ENCODE data around the gene ARHGAP5.
A peak's percentile ranks its signal among the peaks of the same experiment; 100 is the strongest.

Gene ARHGAP5

GRCh38 chr14:32078023-32078857, 1.1 kb downstream of the ARHGAP5 start:
- DNase-seq, result peak; percentile 67

- no peak for DNase-seq
These were observed 1.7 kb downstream of the ARHGAP5 start for GRCh38 chr14:32078858-32079216.

- DNase-seq, result no peak
These were observed 2.2 kb downstream of the ARHGAP5 start for GRCh38 chr14:32079264-32079663.

- DNase-seq, result no peak
These were observed 3.0 kb downstream of the ARHGAP5 start for GRCh38 chr14:32080001-32080510.

- no peak for DNase-seq
These were observed 4.8 kb downstream of the ARHGAP5 start for GRCh38 chr14:32081901-32082300.

- DNase-seq, result no peak
These were observed 6.2 kb downstream of the ARHGAP5 start for GRCh38 chr14:32083315-32083624.

GRCh38 chr14:32083789-32084188, 6.7 kb downstream of the ARHGAP5 start:
- peak; percentile 50 for DNase-seq

GRCh38 chr14:32085182-32085844, 8.2 kb downstream of the ARHGAP5 start:
- DNase-seq, result no peak

GRCh38 chr14:32085845-32086383, 8.8 kb downstream of the ARHGAP5 start:
- no peak for DNase-seq

- peak; percentile 35 for DNase-seq
These were observed 10.2 kb downstream of the ARHGAP5 start for GRCh38 chr14:32087173-32087861.

- no peak for DNase-seq
These were observed 10.8 kb downstream of the ARHGAP5 start for GRCh38 chr14:32087907-32088306.

- no peak for DNase-seq
These were observed 13.6 kb downstream of the ARHGAP5 start for GRCh38 chr14:32090686-32091085.

GRCh38 chr14:32099473-32099872, 22.4 kb downstream of the ARHGAP5 start:
- DNase-seq, result no peak

- DNase-seq, result no peak
These were observed 23.1 kb downstream of the ARHGAP5 start for GRCh38 chr14:32100175-32100574.

- no peak for DNase-seq
These were observed 25.2 kb downstream of the ARHGAP5 start for GRCh38 chr14:32102152-32102787.

- no peak for DNase-seq
These were observed 25.9 kb downstream of the ARHGAP5 start for GRCh38 chr14:32102968-32103367.

GRCh38 chr14:32104308-32104707, 27.2 kb downstream of the ARHGAP5 start:
- no peak for DNase-seq

- DNase-seq, result no peak
These were observed 27.7 kb downstream of the ARHGAP5 start for GRCh38 chr14:32104803-32105202.

- no peak for DNase-seq
These were observed 32.8 kb downstream of the ARHGAP5 start for GRCh38 chr14:32109676-32110547.

GRCh38 chr14:32110548-32110896, 33.4 kb downstream of the ARHGAP5 start:
- no peak for DNase-seq

GRCh38 chr14:32121536-32121935, 44.4 kb downstream of the ARHGAP5 start:
- no peak for DNase-seq

GRCh38 chr14:32121948-32122347, 44.8 kb downstream of the ARHGAP5 start:
- DNase-seq, result no peak

All from DMS53 (cell line).